ENCODE results near the gene ANKRD6.

ANKRD6 gene

GRCh38 chr6:89412071-89413005 lies 20.6 kb upstream of the ANKRD6 start, which contains the start of gene RRAGD:
Gene RRAGD, minus strand, starts transcription at chr6:89412273. Its CDS starts 280 bp downstream, at chr6:89411993.
- in situ Hi-C loops (cut with MboI; ENCODE audit: low sequenced_read_pairs): no loop called here

DNA sequence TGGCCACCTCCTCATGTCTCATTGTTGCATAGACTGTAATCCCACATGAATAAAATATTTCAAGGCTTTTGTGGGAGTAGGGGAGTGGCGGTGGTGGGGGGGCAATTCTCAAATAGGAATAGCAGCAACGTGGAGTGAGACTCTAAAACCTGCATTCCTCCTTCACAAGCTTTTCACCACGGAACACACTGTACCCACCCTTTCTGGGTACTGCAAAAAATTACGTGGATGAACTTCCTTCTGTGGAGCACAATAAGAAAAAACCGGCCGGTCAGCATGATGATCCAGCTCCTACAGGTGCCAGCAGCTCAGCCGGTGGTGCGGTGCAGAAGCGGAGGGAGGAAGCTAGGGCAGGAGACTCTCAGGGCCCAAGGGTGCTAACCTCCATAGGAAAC lies 19.9 kb upstream of the ANKRD6 start:
- in situ Hi-C loops (cut with MboI; ENCODE audit: low sequenced_read_pairs): no loop called here

DNA sequence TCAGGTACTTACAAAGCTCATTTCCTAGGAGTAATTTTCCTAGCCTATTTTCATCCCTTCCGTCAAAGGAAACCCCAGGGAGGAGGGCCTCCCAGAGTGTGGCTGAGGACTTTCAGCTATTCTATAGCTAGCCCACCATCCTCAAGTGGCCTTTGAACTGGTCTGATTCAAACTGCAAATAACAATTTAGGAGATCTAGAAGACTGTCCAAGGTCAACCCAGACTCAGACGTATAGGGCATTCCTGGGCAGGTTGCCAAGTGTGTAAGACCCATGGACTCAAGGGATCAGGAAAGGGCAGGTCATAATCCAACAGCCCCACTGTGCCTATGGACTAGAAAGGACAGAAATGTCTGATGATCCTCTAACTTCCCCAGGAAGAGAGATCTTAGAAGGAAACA lies 18.7 kb upstream of the ANKRD6 start:
- in situ Hi-C loops (cut with MboI; ENCODE audit: low sequenced_read_pairs): no loop called here

- in situ Hi-C loops (cut with MboI; ENCODE audit: low sequenced_read_pairs): no loop called here
Observed at GRCh38 chr6:89415185-89415584, 17.8 kb upstream of the ANKRD6 start.

DNA sequence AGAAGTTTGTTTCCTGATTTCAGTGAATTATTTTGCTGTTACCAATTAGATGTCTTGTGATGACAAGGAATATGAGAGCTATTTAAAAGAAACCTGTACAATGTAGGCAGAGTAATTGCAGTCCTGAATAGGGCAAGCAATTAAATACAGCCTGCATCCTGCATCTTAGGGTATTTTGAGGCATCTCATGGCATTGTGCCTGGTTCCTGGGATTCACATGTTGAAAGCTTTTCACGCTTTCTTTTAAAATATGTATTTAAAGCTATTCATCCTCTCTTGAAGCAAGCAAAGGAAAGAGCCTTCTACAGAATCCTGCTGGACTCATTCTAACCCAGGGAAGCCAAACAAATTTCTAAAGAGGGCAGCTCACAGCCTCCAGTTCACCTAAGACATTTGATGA lies 16.2 kb upstream of the ANKRD6 start:
- in situ Hi-C loops (cut with MboI; ENCODE audit: low sequenced_read_pairs): no loop called here

- in situ Hi-C loops (cut with MboI; ENCODE audit: low sequenced_read_pairs): no loop called here
Observed at GRCh38 chr6:89430201-89430962, 2.6 kb upstream of the ANKRD6 start.

DNA sequence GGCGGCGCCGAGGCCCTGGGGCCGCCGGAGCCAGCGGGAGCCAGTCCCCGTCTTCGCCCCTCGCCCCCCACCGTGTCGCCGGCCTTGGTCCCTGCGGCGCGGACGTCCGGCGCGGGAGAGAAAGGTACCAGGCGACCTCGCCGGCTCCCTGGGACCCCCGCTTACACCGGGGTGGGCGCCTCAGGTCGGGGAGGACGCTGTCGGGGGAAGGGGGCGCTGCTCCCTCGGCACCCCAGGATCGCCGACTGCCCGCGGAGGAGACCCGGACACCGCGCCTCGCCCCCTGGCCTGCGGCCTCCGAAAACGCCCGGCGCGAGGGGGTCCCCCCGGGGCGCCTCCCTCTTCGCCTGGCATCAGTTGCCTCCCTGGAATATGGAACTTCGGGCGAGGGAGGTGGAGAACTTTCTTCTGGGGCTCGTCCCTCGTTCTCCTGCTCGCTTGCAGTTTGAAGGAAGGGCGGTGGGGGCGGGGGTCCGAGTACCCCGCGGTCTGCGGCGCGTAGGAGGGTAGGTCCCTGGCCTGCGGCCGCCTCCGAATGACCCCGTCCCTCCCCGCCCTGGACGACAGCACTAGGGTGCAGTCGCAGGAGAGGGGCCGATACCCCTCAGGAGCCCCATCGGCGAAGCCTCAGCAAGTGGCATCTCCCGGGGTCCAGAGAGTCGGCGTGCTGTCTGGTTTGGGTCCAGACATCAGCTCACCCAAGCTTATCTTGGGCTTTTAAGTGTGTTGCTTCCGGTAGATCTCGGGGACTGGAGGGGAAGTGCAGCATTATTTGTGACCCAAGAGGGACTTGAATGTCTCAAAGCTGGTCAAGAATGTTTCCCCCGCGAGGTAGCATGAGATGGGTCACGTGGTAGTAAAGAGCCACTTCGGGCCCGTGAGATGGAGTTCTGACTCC lies 549 bp downstream of the ANKRD6 start:
- in situ Hi-C loops (cut with MboI; ENCODE audit: low sequenced_read_pairs): no loop called here

DNA sequence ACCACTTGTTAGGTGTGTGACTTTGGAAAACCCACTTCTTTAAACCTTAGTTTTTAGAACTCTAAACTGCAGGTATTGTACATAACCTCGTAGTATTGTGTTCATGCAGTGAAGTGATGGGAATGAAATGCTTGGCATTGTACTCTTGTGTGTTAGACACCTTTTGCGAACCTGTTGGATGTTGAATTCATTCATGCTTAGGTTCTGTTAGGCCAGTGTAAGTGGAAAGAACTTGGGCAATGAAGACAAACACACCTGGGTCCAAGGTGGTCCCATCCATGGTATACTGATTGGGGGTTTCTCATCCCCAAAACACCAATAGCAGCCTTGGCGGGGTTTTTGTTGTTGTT lies 1.2 kb downstream of the ANKRD6 start:
- in situ Hi-C loops (cut with MboI; ENCODE audit: low sequenced_read_pairs): no loop called here

- in situ Hi-C loops (cut with MboI; ENCODE audit: low sequenced_read_pairs): no loop called here
Observed at GRCh38 chr6:89434954-89435353, 2.0 kb downstream of the ANKRD6 start.

DNA sequence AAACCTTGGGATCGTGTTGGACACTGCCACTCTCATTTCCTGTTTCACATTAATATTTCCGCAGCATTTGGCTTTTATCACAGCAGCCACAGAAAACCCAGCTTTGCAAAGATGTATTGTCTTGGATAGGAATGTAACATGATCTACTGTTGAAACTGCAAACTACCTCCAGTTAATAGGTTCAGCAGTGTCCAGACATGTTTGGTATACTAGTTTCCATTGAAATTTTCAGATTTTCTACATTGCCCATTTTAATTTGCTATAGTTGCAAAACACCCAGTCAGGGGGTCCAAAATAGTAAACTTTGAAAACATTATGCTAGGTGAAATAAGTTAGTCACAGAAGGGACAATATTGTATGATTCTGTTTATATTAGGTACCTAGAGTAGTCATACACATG lies 3.3 kb downstream of the ANKRD6 start:
- in situ Hi-C loops (cut with MboI; ENCODE audit: low sequenced_read_pairs): no loop called here

- in situ Hi-C loops (cut with MboI; ENCODE audit: low sequenced_read_pairs): no loop called here
Observed at GRCh38 chr6:89438248-89438647, 5.3 kb downstream of the ANKRD6 start.

- in situ Hi-C loops (cut with MboI; ENCODE audit: low sequenced_read_pairs): no loop called here
Observed at GRCh38 chr6:89439014-89439413, 6.1 kb downstream of the ANKRD6 start.

- in situ Hi-C loops (cut with MboI; ENCODE audit: low sequenced_read_pairs): no loop called here
Observed at GRCh38 chr6:89440200-89440599, 7.2 kb downstream of the ANKRD6 start.

- in situ Hi-C loops (cut with MboI; ENCODE audit: low sequenced_read_pairs): no loop called here
Observed at GRCh38 chr6:89443658-89444057, 10.7 kb downstream of the ANKRD6 start.

DNA sequence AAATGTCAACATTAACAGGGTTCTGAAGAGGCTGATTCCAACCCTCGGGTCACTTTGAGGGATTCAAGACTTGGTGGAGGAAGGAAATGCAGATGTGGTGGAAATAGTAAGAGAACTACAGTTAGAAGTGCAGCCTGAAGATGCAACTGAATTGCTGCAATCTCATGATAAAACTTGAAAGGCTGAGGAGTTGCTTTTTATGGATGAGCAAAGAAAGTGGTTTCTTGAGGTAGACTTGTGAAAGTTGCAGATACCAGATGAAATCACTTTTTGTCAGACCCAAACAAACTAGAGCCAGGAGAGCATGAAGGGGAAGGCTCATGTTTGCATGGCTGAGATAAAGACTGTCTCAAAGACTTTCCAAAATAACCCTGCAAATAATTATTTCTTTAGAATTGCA lies 16.2 kb downstream of the ANKRD6 start:
- in situ Hi-C loops (cut with MboI; ENCODE audit: low sequenced_read_pairs): no loop called here

- in situ Hi-C loops (cut with MboI; ENCODE audit: low sequenced_read_pairs): no loop called here
Observed at GRCh38 chr6:89452281-89452680, 19.3 kb downstream of the ANKRD6 start.

DNA sequence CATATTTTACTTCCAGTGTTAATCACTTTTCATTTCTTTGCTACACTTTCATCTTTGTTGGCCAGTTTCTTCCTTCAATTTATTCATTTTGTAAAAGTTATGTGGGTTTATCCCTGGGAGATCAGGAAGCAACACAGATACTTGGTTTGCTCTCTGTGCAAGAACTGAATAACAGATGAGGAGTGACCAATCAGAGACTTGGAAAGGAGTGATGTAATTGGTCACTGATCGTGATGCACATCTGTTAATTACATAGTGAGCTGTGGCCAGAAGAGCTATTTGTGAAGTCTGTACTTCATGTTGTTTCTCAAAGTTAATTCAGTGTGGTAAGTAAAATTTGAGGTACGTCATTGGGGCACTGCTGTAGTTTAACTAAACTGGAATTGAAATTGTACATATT lies 21.3 kb downstream of the ANKRD6 start:
- in situ Hi-C loops (cut with MboI; ENCODE audit: low sequenced_read_pairs): no loop called here

GRCh38 chr6:89458704-89459103 lies 25.8 kb downstream of the ANKRD6 start:
- in situ Hi-C loops (cut with MboI; ENCODE audit: low sequenced_read_pairs): no loop called here

GRCh38 chr6:89459501-89459900 lies 26.5 kb downstream of the ANKRD6 start:
- in situ Hi-C loops (cut with MboI; ENCODE audit: low sequenced_read_pairs): no loop called here

DNA sequence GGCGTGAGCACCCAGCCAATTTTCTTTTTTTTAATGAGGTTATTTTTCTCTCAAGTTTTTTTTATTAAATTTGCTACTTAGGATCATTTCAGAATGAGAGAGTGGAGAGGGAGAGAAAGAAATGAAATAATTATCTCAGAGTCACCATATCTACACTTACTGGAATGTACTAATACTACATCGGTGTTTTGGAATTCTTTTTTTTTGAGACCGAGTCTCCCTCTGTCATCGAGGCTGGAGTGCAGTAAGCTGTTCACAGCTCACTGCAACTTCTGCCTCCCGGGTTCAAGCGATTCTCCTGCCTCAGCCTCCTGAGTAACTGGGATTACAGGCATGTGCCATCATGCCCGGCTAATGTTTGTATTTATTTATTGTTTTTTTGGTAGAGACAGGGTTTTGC lies 27.8 kb downstream of the ANKRD6 start:
- in situ Hi-C loops (cut with MboI; ENCODE audit: low sequenced_read_pairs): no loop called here

- in situ Hi-C loops (cut with MboI; ENCODE audit: low sequenced_read_pairs): no loop called here
Observed at GRCh38 chr6:89462503-89462902, 29.6 kb downstream of the ANKRD6 start.

Measured in HL-60/S4 treated with phorbol 12-myristate 13-acetate at 8.2 ng/mL for 4 days and 3 days (cell line).